ENCODE measurements around the gene RBMS1. TPM values are rescaled to one million over a fixed set of nuclear protein-coding genes. Genes with fewer than 3 reads are reported as not detected.

The RBMS1 gene
- total RNA-seq, 1 experiment from 2014 or later: 38.8 TPM

DNA sequence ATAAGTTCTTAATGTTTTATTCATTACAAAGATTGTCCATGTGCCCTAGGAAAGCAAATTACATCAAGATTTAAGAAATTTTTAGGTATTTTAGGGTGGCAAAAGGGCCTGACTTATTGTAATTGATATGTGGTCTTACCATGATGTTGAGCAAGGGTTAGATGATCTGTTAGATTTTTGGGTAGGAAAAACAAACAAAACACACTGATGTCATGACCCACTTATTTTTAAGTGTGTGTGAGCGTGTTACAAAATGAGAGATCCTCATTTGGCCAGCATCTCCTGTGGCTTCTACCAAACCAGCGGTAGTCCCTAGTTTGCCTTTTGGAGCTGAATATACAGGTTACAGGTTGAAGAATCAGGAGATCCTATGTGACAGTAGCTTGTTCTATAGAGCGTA, 203.8 kb downstream of the RBMS1 start:
- Histone ChIP-seq H3K36me3 (ENCODE audit: low read depth, low read length) (peaks cover 27% of the 10 kb centered on the region), H3K27me3 (ENCODE audit: low read length) (no peaks in the 10 kb centered on the region), H3F3A (ENCODE audit: low read length, unreplicated experiment) (no peaks in the 10 kb centered on the region), H3K9me3 (ENCODE audit: low read length) (no peaks in the 10 kb centered on the region), H4K20me1 (ENCODE audit: low read length) (no peaks in the 10 kb centered on the region), H3K9me2 (replicated peaks; ENCODE audit: low read length) (no peaks in the 10 kb centered on the region), H2AFZ (ENCODE audit: low read length) (no peak overlapping the region), H3K4me3 (ENCODE audit: low read length) (no peak overlapping the region), H3K9ac (ENCODE audit: low read length) (no peak overlapping the region), H3K79me2 (ENCODE audit: low read length) (no peaks in the 10 kb centered on the region), H3K4me2 (ENCODE audit: low read length) (no peak overlapping the region), H3K27ac (ENCODE audit: low read length) (no peak overlapping the region), H3K4me1 (ENCODE audit: insufficient read depth, low read length) (peaks cover 17% of the 10 kb centered on the region)
- intact Hi-C loops (cut with micrococcal nuclease): no loop called here
- ChIA-PET POLR2A (ENCODE audit: unreplicated experiment) (no interaction called here), CTCF (no interaction called here)
- DNase-seq: no peak
- no TSS peak for BruUV-seq (replicated peaks)
- TF ChIP-seq EZH2 (IDR thresholded peaks at IDR 0.05; ENCODE audit: low read length, unreplicated experiment) (no peak), EZH2phosphoT487 (IDR thresholded peaks at IDR 0.05; ENCODE audit: borderline replicate concordance, low read length) (no peak)
- TF ChIP-seq, protein P1, sequence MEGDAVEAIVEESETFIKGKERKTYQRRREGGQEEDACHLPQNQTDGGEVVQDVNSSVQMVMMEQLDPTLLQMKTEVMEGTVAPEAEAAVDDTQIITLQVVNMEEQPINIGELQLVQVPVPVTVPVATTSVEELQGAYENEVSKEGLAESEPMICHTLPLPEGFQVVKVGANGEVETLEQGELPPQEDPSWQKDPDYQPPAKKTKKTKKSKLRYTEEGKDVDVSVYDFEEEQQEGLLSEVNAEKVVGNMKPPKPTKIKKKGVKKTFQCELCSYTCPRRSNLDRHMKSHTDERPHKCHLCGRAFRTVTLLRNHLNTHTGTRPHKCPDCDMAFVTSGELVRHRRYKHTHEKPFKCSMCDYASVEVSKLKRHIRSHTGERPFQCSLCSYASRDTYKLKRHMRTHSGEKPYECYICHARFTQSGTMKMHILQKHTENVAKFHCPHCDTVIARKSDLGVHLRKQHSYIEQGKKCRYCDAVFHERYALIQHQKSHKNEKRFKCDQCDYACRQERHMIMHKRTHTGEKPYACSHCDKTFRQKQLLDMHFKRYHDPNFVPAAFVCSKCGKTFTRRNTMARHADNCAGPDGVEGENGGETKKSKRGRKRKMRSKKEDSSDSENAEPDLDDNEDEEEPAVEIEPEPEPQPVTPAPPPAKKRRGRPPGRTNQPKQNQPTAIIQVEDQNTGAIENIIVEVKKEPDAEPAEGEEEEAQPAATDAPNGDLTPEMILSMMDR (conservative IDR thresholded peaks at IDR 0.05; ENCODE audit: low read depth, low read length): no peak
- ATAC-seq: no peak

DNA sequence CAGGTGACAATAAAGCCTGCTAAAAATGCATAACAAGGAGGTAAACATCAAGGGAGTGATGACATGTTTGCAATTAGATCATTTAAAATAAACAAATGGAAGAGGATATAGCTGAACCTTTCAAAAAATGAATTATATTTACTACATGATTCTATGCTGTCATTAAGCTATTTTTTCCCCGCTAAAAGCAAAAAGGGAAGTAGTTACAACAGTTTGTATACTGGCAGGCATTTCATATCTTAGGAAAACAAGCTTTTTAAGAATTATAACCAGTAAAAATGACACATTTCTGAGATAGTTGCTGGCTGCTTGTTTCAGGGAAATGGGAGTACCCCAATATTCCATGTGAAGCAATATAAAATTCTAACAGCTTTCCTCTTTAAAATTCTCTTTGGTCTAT, 204.5 kb downstream of the RBMS1 start:
- CTCF ChIA-PET: no interaction called here
- Histone ChIP-seq H3K9me2 (replicated peaks; ENCODE audit: low read length) (no peaks in the 10 kb centered on the region), H3K9ac (ENCODE audit: low read length) (no peak overlapping the region), H4K20me1 (ENCODE audit: low read length) (no peaks in the 10 kb centered on the region), H3K27ac (ENCODE audit: low read length) (no peak overlapping the region), H3K4me1 (ENCODE audit: insufficient read depth, low read length) (peaks cover 10% of the 10 kb centered on the region), H3K79me2 (ENCODE audit: low read length) (no peaks in the 10 kb centered on the region), H3K36me3 (ENCODE audit: low read depth, low read length) (peaks cover 32% of the 10 kb centered on the region), H2AFZ (ENCODE audit: low read length) (no peak overlapping the region), H3K4me3 (ENCODE audit: low read length) (no peak overlapping the region), H3K27me3 (ENCODE audit: low read length) (no peaks in the 10 kb centered on the region), H3K9me3 (ENCODE audit: low read length) (no peaks in the 10 kb centered on the region), H3K4me2 (ENCODE audit: low read length) (no peak overlapping the region), H3F3A (ENCODE audit: low read length, unreplicated experiment) (no peaks in the 10 kb centered on the region)
- ATAC-seq: no peak
- intact Hi-C loops (cut with micrococcal nuclease): no loop called here
- no peak for DNase-seq
- BruUV-seq (replicated peaks): no TSS peak
- POLR2A ChIA-PET (ENCODE audit: unreplicated experiment): no interaction called here
- TF ChIP-seq, protein P1 (conservative IDR thresholded peaks at IDR 0.05; ENCODE audit: low read depth, low read length): no peak
- TF ChIP-seq EZH2 (IDR thresholded peaks at IDR 0.05; ENCODE audit: low read length, unreplicated experiment) (no peak), EZH2phosphoT487 (IDR thresholded peaks at IDR 0.05; ENCODE audit: borderline replicate concordance, low read length) (no peak)

DNA sequence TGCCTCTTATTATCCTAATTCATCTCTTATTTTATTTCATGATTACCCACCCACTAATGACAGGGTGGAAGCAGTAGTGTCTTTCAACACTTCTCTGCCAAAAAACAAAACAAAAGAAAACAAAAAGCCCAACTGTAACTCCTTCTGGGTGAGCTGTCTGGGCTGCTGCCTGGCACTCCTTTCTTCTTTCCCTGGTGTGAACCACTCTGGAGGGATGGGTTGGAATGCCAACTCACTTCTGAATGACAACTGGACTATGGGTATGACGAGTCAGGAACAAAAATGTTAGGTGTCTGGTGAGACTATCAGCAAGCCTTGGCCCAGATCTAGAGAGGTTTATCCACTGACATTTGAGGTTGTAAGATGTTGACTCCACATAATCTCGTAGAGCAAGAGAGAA, 205.3 kb downstream of the RBMS1 start:
- ChIA-PET POLR2A (ENCODE audit: unreplicated experiment) (no interaction called here), CTCF (no interaction called here)
- Histone ChIP-seq H3K4me2 (ENCODE audit: low read length) (no peak overlapping the region), H3K4me1 (ENCODE audit: insufficient read depth, low read length) (0 out of 2 replicates have a peak, but pooled peaks cover 2% of the 10 kb centered on the region), H3K4me3 (ENCODE audit: low read length) (no peak overlapping the region), H3K9me2 (replicated peaks; ENCODE audit: low read length) (no peaks in the 10 kb centered on the region), H3K27ac (ENCODE audit: low read length) (no peak overlapping the region), H3K9ac (ENCODE audit: low read length) (no peak overlapping the region), H3K36me3 (ENCODE audit: low read depth, low read length) (peaks cover 32% of the 10 kb centered on the region), H4K20me1 (ENCODE audit: low read length) (no peaks in the 10 kb centered on the region), H3K79me2 (ENCODE audit: low read length) (no peaks in the 10 kb centered on the region), H3K27me3 (ENCODE audit: low read length) (no peaks in the 10 kb centered on the region), H3F3A (ENCODE audit: low read length, unreplicated experiment) (no peaks in the 10 kb centered on the region), H3K9me3 (ENCODE audit: low read length) (no peaks in the 10 kb centered on the region), H2AFZ (ENCODE audit: low read length) (no peak overlapping the region)
- DNase-seq (no peak), ATAC-seq (0 out of 2 replicates have a peak, but pooled peaks have one; percentile 24)
- BruUV-seq (replicated peaks): no TSS peak
- intact Hi-C loops (cut with micrococcal nuclease): no loop called here
- TF ChIP-seq EZH2 (IDR thresholded peaks at IDR 0.05; ENCODE audit: low read length, unreplicated experiment) (no peak), EZH2phosphoT487 (IDR thresholded peaks at IDR 0.05; ENCODE audit: borderline replicate concordance, low read length) (no peak)
- TF ChIP-seq, protein P1 (conservative IDR thresholded peaks at IDR 0.05; ENCODE audit: low read depth, low read length): no peak
